Hippocampal formation (tissue), 2 donors: ENCODE data around the gene MYDGF.

Source experiments
- DNase-seq, 2 donors: peaks; one replicate each; lab custom pipeline; 2025; lab: John Stamatoyannopoulos, UW

The MYDGF gene

DNA sequence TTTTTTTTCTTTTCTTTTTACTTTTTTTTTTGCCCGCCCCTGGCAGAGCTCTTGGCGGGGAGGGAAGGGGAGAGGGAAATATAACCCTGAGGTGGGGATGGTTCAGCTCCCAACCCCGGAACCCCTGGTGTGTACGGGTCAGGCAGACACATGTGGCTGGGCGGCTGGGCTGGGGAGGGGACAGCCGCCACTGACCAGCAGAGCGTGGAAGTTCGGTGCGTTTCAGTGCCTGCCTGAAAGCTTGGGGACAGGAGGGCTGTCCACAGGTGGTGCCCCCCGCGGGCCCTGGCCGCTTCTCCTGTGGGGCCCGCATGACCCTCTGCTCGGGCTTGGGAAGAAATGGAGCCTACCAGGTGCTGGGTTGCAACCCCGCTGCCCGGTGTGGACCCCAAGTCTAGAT, 5.2 kb upstream of the MYDGF start:
- no peak for DNase-seq

- no peak for DNase-seq
Observed at GRCh38 chr19:4673726-4674125, 3.6 kb upstream of the MYDGF start.

DNA sequence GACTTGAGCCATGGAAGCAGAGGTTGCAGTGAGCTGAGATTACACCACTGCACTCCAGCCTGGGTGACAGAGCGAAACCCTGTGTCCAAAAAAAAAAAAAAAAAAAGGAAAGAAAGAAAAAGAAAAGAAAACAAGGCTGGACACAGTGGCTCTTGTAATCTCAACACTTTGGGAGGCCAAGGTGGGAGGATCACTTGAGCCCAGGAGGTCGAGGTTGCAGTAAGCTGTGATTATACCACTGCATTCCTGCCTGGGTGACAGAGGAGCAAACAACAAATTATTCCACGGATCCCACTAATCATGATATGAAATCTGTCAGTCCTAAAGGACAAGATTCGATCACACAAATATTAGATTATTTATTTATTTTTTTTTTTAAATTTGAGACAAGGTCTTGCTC, 3.1 kb upstream of the MYDGF start:
- no peak for DNase-seq

DNA sequence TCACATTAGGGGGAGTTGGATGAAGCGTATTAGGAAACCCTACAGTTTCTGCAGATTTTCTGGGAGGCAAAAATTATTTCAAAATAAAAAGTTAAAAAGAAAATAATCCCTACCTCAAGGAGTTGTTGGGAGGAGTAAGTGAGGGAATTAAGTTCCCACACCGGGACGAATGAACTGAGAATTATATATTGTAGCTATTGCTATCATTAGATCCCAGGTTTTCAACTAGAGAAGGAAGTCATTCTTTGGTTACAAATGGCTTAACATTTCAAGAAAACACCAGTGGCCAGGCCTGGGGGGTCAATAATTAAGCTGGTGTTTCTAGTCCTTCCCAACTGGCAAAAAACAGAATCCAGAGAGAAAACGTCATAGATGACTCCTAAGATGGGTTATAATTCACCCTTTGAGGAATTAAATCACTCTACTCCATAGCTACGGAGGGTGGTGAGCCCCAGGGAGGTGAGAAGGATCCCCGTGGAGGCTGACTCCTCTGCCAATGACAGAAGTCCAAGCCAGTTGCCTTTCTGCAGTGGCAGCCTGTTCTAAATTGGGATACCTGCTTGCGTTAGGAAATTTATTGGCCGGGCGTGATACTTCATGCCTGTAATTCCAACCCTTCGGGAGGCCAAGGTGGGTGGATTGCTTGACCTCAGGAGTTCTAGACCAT, 1.2 kb upstream of the MYDGF start:
- DNase-seq: no peak

DNA sequence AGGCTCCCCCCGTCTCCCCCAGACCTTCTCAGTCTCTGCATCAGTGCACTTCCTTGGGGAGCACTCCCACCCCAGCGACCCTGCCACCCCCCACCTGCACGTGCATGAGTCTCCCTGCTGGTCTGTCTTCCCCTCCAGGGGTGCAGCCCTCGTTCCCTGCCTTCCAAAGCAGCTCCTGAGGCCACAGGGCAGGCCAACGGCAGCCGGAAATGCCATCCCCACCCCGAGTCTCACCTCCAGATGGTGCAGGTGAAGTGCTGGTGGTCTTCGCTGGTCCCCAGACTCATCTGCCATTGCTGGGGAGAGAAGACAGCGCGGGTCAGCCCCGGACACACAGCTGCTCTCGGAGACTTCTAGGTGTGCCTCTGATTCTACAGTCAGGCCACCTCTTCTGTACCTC, 5.5 kb downstream of the MYDGF start:
- DNase-seq: no peak

GRCh38 chr19:4662812-4663211, 7.3 kb downstream of the MYDGF start:
- DNase-seq: no peak

DNA sequence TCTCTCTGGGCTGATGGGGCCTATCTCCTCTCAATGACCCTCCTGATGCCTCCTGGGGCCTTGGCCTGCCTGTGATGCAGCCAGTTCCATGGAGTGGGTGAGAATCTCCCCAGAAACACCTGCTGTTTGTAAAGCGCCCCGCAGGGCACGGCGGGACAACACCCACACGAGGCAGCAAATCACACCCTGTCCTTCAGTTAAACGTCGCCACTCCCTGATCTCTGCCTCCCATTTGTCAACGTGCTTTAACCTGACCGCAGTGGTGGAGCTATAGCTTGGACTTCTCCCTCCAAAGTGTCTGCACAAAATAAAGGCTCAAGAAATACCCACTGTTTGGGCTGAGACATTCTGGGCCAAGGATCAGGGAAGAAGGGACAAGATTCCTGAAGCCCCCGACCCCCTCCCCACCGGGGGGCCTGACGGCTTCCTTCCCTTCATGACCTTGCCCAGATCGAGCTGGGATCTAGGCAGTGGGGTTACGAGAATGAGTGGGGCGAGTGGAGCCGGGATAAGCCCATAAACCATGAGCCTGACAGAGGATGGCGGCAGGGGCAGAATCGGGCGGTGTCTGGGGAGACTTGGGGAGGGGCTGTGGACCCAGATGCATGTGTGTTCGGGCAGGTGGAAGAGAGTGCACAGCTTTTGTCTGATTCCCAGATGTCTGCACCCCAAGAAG, 8.0 kb downstream of the MYDGF start:
- DNase-seq: no peak

DNA sequence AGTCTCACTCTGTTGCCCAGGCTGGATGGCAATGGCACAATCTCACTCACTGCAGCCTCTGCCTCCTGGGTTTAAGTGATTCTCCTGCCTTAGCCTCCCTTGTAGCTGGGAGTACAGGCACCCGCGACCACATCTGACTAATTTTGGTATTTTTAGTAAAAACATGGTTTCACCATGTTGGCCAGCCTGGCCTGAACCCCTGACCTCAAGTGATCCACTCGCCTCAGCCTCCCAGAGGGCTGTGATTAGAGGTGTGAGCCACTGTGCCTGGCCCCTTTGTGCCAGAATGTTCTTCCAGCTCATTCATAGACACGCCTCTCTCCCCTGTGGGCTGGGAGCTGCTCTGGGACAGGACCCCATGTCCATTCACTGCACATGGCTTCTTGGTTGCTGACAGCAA, 9.1 kb downstream of the MYDGF start:
- DNase-seq: no peak

- no peak for DNase-seq
Observed at GRCh38 chr19:4660181-4660791, 9.9 kb downstream of the MYDGF start.

- DNase-seq: no peak
Observed at GRCh38 chr19:4657835-4658234, 12.3 kb downstream of the MYDGF start.

- no peak for DNase-seq
Observed at GRCh38 chr19:4657262-4657661, 12.9 kb downstream of the MYDGF start.

- DNase-seq: no peak
Observed at GRCh38 chr19:4656102-4656501, 14.0 kb downstream of the MYDGF start.

- no peak for DNase-seq
Observed at GRCh38 chr19:4654437-4655361, 15.4 kb downstream of the MYDGF start.

GRCh38 chr19:4653793-4654436, 16.2 kb downstream of the MYDGF start:
- DNase-seq: no peak

GRCh38 chr19:4652075-4652474, 18.1 kb downstream of the MYDGF start:
- DNase-seq: no peak

DNA sequence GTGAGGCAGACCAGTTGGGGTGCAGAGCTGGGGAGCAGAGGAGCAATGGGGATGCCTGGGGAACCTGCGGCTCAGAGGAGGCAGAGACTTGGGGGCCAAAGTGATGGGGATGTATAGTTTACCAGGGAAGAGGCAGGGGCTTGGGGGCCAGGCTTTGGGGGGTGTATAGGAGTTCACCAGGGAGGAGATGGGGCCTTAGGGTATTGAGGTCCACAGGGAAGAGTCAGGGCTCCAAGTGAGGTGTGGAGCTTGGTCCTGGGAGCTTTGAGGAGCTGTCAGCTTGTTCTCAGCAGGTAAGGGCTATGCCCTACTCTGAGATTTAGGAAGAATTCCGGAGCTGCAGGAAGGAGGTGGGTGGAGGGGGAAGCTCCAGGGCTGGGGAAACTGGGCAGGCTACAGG, 20.0 kb downstream of the MYDGF start:
- DNase-seq: no peak

- DNase-seq: no peak
Observed at GRCh38 chr19:4649392-4650047, 20.6 kb downstream of the MYDGF start.

DNA sequence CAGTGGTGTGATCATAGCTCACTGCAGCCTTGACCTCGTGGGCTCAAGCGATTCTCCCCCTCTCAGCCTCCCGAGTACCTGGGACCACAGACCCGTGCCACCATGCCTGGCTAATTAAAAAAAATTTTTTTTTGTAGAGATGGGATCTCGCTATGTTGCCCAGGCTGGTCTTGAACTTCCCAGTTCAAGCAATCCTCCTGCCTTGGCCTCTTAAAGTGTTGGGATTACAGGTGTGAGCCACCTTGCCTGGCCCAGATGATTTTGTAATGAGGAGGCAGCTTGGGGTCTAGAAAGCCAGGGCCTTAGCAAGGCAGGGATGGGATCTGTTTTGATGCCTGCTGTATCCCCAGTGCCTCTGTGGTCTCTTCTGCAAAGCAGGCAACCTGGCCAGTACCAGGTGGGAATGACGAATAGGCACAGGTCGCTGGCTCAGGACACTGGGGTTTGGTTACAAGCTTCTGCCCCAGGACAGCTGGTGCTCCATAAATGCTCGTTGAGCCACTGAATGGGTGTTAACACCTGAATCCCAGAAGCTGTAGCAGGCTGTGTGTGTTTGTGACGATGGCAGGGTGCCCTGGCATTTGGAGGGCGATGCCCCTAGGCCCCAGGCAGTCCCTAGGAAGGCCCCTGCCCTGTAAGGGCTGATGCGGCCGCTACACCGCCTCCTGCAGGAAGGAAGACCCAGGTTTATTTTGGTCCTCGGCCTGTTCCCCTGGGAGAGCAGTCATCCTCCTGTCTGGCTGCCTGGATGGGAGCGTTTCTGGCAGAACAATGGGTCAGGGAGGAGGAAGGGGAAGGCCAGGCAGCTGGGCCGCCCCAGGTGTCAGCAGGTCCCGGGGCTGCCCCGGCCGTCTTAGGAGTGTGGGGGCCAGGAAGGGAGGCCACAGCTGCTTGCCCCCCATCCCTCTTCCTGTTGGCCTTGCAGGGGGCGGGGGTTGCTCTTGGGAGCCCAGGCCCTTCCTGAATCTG, 22.2 kb downstream of the MYDGF start:
- DNase-seq: no peak

GRCh38 chr19:4645718-4646117, 24.4 kb downstream of the MYDGF start:
- no peak for DNase-seq

GRCh38 chr19:4642625-4643024, 27.5 kb downstream of the MYDGF start:
- DNase-seq: no peak
